Transverse colon (tissue), 4 donors: ENCODE measurements around the gene TMEM234.

Experiments used
- EP300 ChIP-seq: sonication (generic); formaldehyde crosslinking; IDR thresholded peaks from one replicate; pipeline ENCODE4 v1.6.1; 2017; ENCODE audit warnings: antibody characterized with exemption, low read depth
- POLR2A ChIP-seq: fragments of 450-650 bp; IDR thresholded peaks from one replicate; pipeline ENCODE4 v1.6.1; 2016; ENCODE audit warnings: antibody characterized with exemption, mild to moderate bottlenecking, moderate library complexity
- POLR2AphosphoS5 ChIP-seq, 3 donors: sonication (generic); formaldehyde crosslinking; IDR thresholded peaks; one replicate each; pipeline ENCODE4 v1.6.1; 2016; ENCODE audit warnings: antibody characterized with exemption in 3 of 3
- TF ChIP-seq, protein P1 (sequence below), 5 experiments: fragments of 200-600 bp in 3 of 5; fragments of 450-650 bp in 2 of 5; sonication (generic) in 3 of 5; IDR thresholded peaks; 1 replicate in 2 of 5; 2 replicates in 3 of 5; pipeline ENCODE4 v1.5.1; 2016 to 2017; ENCODE audit warnings: antibody characterized with exemption in 5 of 5, inconsistent platforms in 3 of 5, mild to moderate bottlenecking in 2 of 5, moderate library complexity in 1 of 5

DNA sequence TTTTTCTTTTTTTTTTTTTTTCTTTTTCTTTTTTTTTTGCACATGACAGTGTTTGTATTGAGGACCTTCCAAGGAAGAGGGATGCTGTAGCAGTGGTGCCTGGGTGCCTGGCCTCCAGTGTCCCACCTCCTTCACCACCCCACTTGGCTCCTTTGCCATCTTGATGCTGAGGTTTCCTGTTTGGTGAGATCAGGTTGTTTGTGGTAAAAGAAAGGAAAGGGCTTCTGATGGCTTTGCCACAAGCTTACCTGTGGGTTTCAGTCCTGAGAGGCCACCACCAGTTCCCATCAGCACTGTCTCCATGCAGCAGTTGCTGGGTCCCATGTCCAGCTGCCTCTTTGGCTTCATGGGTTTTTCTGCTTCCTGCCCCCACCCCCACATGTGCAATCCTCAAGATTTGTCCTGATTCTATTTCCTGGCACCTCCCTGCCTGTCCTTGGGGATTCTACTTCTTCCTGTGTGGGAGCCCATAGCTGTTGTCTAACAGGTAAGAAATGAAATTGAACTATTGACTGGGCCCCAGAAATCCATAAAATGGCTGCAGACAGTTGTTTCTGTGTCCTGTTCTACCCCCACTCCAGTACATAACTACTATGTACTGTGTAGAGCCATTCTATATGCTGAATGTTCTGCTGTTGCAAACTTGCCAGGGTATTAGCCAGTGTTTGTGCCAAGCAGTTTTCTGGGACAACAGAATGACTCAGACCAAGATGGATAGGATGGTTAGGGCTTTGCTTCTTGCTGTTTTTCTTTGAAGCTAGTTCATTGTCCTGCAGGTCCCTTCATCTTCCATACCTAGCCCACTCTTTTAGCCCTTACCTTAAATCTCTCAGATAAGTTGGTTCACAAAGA, 26.0 kb downstream of the TMEM234 start:
- TF ChIP-seq, protein P1, sequence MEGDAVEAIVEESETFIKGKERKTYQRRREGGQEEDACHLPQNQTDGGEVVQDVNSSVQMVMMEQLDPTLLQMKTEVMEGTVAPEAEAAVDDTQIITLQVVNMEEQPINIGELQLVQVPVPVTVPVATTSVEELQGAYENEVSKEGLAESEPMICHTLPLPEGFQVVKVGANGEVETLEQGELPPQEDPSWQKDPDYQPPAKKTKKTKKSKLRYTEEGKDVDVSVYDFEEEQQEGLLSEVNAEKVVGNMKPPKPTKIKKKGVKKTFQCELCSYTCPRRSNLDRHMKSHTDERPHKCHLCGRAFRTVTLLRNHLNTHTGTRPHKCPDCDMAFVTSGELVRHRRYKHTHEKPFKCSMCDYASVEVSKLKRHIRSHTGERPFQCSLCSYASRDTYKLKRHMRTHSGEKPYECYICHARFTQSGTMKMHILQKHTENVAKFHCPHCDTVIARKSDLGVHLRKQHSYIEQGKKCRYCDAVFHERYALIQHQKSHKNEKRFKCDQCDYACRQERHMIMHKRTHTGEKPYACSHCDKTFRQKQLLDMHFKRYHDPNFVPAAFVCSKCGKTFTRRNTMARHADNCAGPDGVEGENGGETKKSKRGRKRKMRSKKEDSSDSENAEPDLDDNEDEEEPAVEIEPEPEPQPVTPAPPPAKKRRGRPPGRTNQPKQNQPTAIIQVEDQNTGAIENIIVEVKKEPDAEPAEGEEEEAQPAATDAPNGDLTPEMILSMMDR (IDR thresholded peaks at IDR 0.05), result no peak
- no peak for TF ChIP-seq EP300
- no peak for TF ChIP-seq POLR2A
- no peak for TF ChIP-seq POLR2AphosphoS5 (IDR thresholded peaks at IDR 0.05)
